Activated naive CD8-positive, alpha-beta T cell treated with anti-CD3 and anti-CD28 coated beads, Interleukin-2, amount 10 ng/mL, durations not matched to agents 7 days and 5 days (primary cell): ENCODE results near the gene DHRSX. TPM values are rescaled to one million over a fixed set of nuclear protein-coding genes. Genes with fewer than 3 reads are reported as not detected.

ENCODE experiments used
- ATAC-seq: fragments of 150-1000 bp; cut with Tn5 transposase; one replicate; pipeline ENCODE4 v1.10.0; 2021; ENCODE audit warnings: low read depth, moderate library complexity
- POLR2A ChIA-PET: fragments of 350-600 bp; sonication (Branson Sonifier 250); formaldehyde crosslinking; loops from one replicate; lab custom pipeline; 2021; ENCODE audit warnings: antibody characterized with exemption; lab: Charles Lee
- DNase-seq: peaks from one replicate; pipeline ENCODE4 v3.0.0; 2021
- H3K27ac Mint-ChIP-seq: one replicate; pipeline ENCODE4 v1.8.0; 2022; ENCODE audit warnings: mild to moderate bottlenecking, mixed read lengths
- H3K27me3 Mint-ChIP-seq: one replicate; pipeline ENCODE4 v1.8.0; 2022; ENCODE audit warnings: mild to moderate bottlenecking, moderate library complexity, mixed read lengths
- H3K36me3 Mint-ChIP-seq: one replicate; pipeline ENCODE4 v1.8.0; 2021; ENCODE audit warnings: mild to moderate bottlenecking, mixed read lengths
- H3K4me1 Mint-ChIP-seq: one replicate; pipeline ENCODE4 v1.8.0; 2021; ENCODE audit warnings: mixed read lengths
- H3K4me3 Mint-ChIP-seq: one replicate; pipeline ENCODE4 v1.8.0; 2022; ENCODE audit warnings: mild to moderate bottlenecking, moderate library complexity, mixed read lengths
- H3K9me3 Mint-ChIP-seq: one replicate; pipeline ENCODE4 v1.8.0; 2021; ENCODE audit warnings: mixed read lengths
- total RNA-seq, 2 experiments: library from RNA; stranded (reverse); gene quantifications; one replicate each; pipeline ENCODE4 v1.2.3, GENCODE V29; 2021

The DHRSX gene
- total RNA-seq, 2 experiments from 2014 or later: 17.0 to 18.1 TPM

DNA sequence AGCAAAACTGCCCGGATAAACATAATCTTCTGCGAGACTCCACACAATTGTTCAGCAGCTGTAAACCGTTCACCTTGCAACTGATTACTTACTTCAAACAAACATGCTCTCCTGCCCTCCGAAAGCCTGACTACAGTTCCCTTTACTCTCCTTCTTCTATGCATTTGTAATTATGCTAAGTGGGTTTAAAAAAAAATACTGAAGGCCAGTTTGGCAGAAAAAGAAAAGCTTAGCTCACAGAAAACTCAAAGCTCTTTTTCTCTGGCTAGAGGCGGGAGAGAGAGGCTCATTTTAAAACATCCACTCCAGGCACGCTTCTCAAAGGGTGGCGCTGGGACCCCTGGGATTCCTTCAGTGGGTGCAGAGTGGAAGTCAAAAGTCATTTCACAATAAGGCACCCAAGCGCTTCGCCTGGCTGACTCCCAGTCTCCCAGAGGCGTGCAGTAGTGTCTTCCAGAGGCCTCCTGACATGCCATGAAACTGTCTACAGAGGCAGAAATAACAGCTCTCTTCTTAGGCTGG lies 1.9 kb downstream of the DHRSX start:
- no peak for ATAC-seq
- Mint-ChIP-seq H3K27ac (peak overlapping the region; percentile 87), H3K36me3 (no peaks in the 10 kb centered on the region), H3K4me1 (peaks cover 26% of the 10 kb centered on the region), H3K27me3 (no peaks in the 10 kb centered on the region), H3K4me3 (peak overlapping the region; percentile 84), H3K9me3 (no peaks in the 10 kb centered on the region)
- POLR2A ChIA-PET: no interaction called here
- no peak for DNase-seq

DNA sequence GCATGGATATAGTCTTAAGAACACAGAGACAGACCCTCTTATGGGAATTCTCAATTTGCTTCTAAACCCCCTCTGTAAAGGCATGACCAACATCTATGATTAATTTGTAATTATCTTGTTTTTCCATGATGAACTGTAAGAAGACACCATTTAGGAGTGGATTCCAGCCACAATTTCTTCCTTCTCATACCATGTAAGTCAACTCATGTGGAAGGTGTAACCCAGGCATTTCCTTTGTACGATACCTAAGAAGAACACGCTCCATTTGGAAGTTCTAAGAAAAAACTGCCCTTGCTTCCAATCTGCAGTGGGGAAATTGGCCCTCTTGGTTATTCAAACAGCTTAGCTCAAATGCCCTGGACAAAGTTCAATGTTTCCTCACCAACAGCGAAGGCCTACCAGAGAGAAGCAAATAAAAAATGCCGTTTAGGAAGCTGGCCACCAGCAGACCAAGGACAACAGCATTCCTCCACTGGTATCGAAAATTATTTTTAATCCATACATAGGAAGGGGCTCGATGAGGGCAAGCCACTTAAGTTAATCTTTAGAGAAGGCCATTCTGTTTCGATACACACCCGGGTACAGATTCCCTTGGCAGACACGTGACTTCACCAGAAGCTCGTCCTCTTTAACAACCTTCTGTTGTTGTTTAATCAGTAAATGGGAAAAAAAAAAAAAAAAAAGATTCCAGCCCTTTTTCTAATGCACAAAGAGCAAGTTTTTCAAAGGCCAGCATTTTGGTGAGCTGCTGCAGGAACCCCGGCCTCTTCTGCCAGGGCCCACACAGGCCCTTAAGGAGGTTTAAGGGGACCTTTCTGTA lies 2.6 kb downstream of the DHRSX start:
- no peak for DNase-seq
- H3K4me3 Mint-ChIP-seq: peak overlapping the region; percentile 84
- no peaks in the 10 kb centered on the region for H3K9me3 Mint-ChIP-seq
- no peaks in the 10 kb centered on the region for H3K27me3 Mint-ChIP-seq
- POLR2A ChIA-PET: no interaction called here
- peak overlapping the region; percentile 87 for H3K27ac Mint-ChIP-seq
- ATAC-seq: no peak
- H3K4me1 Mint-ChIP-seq: peaks cover 26% of the 10 kb centered on the region
- H3K36me3 Mint-ChIP-seq: no peaks in the 10 kb centered on the region

DNA sequence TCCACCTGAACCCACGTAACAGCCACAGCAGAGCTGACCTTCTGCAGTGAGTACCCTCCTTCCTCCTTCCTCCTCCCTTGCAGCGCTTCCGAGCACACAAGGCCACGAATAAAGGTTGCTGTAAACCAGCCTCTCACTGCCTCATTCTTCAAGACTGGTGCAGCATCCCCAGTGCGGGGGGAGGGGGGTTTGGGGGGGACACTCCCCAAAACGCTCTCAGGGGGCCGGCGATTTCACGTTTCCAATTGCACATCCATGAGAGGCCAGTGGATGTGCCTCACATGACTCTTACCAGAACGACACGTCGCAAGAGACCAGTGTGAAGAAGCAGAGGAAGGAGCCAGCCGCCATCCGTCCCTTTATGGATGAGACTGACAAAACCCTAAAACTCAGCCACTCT lies 5.2 kb downstream of the DHRSX start:
- H3K27me3 Mint-ChIP-seq: no peaks in the 10 kb centered on the region
- no peaks in the 10 kb centered on the region for H3K9me3 Mint-ChIP-seq
- ATAC-seq: no peak
- H3K27ac Mint-ChIP-seq: no peak overlapping the region
- POLR2A ChIA-PET: no interaction called here
- no peak overlapping the region for H3K4me3 Mint-ChIP-seq
- DNase-seq: no peak
- H3K4me1 Mint-ChIP-seq: peaks cover 26% of the 10 kb centered on the region
- no peaks in the 10 kb centered on the region for H3K36me3 Mint-ChIP-seq

GRCh38 chrX:2492531-2493218 lies 8.1 kb downstream of the DHRSX start:
- H3K36me3 Mint-ChIP-seq: no peaks in the 10 kb centered on the region
- H3K27me3 Mint-ChIP-seq: no peaks in the 10 kb centered on the region

GRCh38 chrX:2490634-2491033 lies 10.1 kb downstream of the DHRSX start:
- POLR2A ChIA-PET: no interaction called here

More at GRCh38 chrX:2492531-2493218, 8.1 kb downstream of the DHRSX start:
- Mint-ChIP-seq H3K9me3 (no peaks in the 10 kb centered on the region), H3K4me3 (no peak overlapping the region), H3K27ac (no peak overlapping the region), H3K4me1 (peaks cover 8% of the 10 kb centered on the region)
- DNase-seq (no peak), ATAC-seq (no peak)
- POLR2A ChIA-PET: no interaction called here

DNA sequence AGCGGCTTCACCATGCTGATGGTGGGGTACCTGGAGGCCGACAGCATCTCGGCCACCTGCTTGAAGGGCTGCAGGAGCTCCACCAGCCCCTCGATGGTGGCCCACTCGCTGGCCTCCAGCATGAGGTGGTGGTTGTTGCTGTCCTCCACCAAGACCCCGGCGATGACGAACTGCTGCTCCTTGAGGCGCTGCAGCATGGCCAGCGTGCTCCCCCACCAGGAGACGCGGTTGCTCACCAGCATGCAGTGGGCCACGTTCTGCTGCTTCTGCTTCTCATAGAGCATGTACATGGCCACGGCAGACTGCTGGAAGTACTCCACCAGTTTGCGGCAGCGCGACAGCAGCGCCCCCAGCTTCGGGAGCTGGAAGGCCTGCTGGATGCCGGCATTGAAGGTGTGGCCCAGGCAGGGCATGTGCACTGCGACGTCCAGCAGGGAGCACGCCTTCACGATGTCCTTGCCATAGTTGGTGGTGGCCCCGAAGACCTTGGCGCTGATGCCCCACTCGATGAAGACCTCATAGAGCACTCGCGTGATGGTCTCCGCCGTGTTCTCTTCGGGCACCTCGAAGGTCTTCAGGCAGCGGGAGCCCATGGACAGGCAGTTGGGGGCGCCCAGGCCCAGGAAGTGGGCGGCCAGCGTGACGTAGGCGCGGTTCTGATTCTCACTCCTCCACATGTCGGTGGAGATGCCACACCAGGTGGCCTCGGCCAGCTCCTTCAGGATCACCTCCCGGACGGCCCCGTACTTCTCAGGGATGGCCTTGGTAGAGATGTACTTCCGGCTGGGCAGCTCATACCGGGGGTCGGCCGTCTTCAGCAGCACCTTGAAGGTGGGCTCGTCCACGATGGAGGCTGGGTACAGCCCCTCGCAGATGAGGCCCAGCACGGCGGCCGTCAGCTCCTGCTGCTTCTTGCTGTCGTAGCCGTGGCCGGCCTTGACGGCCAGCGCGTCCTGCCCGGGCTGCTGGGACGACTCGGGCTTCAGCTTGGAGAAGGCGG lies 11.0 kb downstream of the DHRSX start:
- Mint-ChIP-seq H3K9me3 (no peaks in the 10 kb centered on the region), H3K27me3 (no peaks in the 10 kb centered on the region), H3K4me3 (no peak overlapping the region), H3K27ac (no peak overlapping the region), H3K36me3 (peaks cover 2% of the 10 kb centered on the region), H3K4me1 (no peaks in the 10 kb centered on the region)
- DNase-seq: no peak
- ATAC-seq: no peak
- POLR2A ChIA-PET: no interaction called here

More at GRCh38 chrX:2490634-2491033, 10.1 kb downstream of the DHRSX start:
- ATAC-seq (no peak), DNase-seq (no peak)
- H3K4me1 Mint-ChIP-seq: peaks cover 1% of the 10 kb centered on the region
- no peak overlapping the region for H3K4me3 Mint-ChIP-seq
- H3K36me3 Mint-ChIP-seq: peaks cover 2% of the 10 kb centered on the region
- H3K27ac Mint-ChIP-seq: no peak overlapping the region
- H3K27me3 Mint-ChIP-seq: no peaks in the 10 kb centered on the region
- H3K9me3 Mint-ChIP-seq: no peaks in the 10 kb centered on the region

DNA sequence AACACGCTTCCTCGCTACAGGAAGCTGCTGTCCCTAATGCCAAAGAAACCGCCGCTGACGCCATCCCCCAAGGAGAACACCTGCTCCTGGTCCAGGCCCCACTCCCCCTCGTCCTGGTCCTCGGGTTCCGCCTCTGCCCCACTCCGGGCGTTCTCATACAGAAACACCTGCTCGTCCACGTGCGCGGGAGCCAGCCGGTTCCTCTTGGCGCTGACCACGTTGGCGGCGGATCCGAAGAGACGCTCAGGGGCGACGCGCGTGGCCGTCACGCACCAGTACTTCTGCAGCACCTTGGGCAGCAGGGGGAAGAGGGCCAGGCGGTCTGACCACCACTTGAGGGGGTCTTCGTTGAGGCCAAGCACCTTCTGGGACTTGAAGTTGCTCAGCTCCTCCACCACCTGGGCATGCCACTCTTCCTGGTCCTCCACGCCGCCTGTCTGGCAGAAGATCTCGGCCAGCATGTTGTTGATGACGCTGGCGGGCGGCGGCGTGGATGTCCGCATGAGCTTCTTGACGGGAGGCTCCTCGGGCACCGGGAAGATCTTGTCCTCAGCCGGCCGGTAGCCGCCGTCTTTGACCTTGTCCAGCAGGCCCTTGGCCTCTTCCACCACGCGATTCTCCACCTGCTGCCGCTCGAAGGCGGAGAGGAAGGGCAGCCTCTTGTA lies 12.0 kb downstream of the DHRSX start:
- POLR2A ChIA-PET: no interaction called here
- ATAC-seq (no peak), DNase-seq (no peak)
- Mint-ChIP-seq H3K9me3 (no peaks in the 10 kb centered on the region), H3K36me3 (peaks cover 2% of the 10 kb centered on the region), H3K27me3 (no peaks in the 10 kb centered on the region), H3K4me1 (no peaks in the 10 kb centered on the region), H3K27ac (no peak overlapping the region), H3K4me3 (no peak overlapping the region)

DNA sequence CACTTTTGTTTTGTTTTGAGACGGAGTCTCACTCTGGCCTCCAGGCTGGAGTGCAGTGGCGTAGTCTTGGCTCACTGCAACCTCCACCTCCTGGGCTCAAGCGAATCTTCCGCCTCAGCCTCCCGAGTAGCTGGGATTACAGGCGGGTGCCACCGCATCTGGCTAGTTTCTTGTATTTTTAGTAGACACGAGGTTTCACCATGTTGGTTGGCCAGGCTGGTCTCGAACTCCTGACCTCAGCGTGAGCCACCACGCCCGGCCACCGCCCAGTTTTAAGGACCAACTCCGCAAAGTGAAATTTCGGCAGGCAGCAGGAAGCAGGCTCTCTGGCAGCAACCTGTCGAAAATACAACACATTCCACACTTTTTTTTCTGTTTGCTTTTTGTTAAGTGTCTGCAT lies 13.4 kb downstream of the DHRSX start:
- Mint-ChIP-seq H3K27me3 (no peaks in the 10 kb centered on the region), H3K4me1 (no peaks in the 10 kb centered on the region), H3K9me3 (no peaks in the 10 kb centered on the region), H3K27ac (no peak overlapping the region), H3K4me3 (no peak overlapping the region), H3K36me3 (peaks cover 4% of the 10 kb centered on the region)
- DNase-seq: no peak
- POLR2A ChIA-PET: no interaction called here
- no peak for ATAC-seq

DNA sequence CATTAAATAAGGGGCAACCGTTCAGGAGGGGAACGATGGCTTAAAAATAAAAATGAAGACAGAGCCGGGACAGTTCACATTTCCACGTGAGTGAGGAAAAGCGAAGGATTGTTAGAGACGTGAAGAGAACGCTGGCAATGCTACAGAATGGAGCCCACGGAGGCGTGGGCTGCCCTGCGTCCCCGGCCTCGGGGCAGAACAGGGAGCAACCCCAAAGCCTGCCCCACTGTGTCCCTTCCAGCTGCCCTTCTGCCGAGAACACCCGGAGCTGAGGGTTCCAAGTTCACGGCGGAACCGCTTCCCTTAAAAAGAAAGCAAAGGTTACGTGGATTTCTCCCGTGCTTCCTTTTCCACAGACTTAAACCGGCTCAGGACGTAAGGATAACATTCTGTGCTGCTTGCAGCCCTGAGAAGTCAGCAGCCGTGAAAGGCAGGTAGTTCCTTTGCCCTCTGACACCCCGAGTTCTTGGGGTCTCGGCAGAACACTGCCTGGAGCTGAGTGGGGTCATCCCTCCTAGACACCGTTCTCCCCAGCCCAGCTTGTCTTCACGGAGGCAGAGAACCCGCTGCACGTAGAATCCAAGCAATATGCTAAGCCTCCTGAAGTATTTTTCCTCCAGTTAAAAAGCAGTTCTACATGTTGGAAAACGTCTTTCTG lies 14.2 kb downstream of the DHRSX start:
- no peak overlapping the region for H3K27ac Mint-ChIP-seq
- H3K36me3 Mint-ChIP-seq: peaks cover 4% of the 10 kb centered on the region
- no peaks in the 10 kb centered on the region for H3K4me1 Mint-ChIP-seq
- ATAC-seq (no peak), DNase-seq (no peak)
- no peak overlapping the region for H3K4me3 Mint-ChIP-seq
- POLR2A ChIA-PET: no interaction called here
- H3K9me3 Mint-ChIP-seq: no peaks in the 10 kb centered on the region
- no peaks in the 10 kb centered on the region for H3K27me3 Mint-ChIP-seq

GRCh38 chrX:2485789-2486345 lies 14.9 kb downstream of the DHRSX start:
- H3K4me3 Mint-ChIP-seq: no peak overlapping the region
- H3K27ac Mint-ChIP-seq: no peak overlapping the region
- POLR2A ChIA-PET: no interaction called here
- no peak for DNase-seq
- no peaks in the 10 kb centered on the region for H3K4me1 Mint-ChIP-seq
- no peak for ATAC-seq
- H3K9me3 Mint-ChIP-seq: no peaks in the 10 kb centered on the region
- no peaks in the 10 kb centered on the region for H3K27me3 Mint-ChIP-seq
- peaks cover 5% of the 10 kb centered on the region for H3K36me3 Mint-ChIP-seq

DNA sequence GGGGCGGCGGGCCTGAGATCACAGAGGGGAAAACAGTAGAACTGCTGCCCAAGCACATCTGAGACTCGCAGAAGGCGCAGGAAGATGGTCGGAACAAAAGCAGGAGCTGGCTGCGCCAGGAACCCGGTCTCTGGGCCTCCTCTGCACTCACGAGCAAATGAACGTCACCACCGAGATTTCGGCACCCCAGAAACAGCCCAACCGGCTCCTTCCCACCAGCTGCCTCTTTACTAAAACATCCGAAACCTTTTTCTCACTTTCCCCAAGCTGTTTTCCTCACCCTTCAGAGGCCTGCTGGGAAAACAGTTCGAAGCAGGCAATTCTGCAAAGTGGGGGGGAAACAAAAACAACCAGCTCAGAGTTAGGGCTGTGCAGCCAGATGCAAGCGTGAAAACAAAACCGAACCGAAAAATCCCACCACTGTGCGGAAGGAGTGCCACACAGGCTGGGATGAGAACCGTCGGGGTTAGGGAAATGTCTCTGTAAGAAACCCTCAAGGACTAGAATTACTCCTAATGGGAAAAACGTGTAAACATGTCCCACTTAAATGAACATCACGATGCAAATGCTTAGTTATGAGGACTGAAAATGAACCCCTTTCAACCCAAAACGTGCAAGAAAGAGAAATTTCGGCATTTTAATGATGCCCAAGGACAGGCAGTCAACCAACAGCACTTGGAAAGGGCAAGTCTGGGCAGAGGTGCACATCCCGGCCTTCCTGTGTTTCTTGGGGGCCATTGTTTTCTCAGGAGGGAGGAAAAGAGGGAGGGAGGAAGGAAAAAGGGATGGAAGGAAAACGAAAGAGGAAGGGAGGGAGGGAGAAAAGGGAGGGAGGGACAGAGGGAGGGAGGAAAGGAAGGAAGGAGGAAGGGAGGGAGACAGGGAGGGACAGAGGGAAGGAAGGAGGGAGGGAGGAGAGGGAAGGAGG lies 15.8 kb downstream of the DHRSX start:
- Mint-ChIP-seq H3K4me3 (no peak overlapping the region), H3K27me3 (no peaks in the 10 kb centered on the region), H3K36me3 (peaks cover 9% of the 10 kb centered on the region), H3K9me3 (peaks cover 3% of the 10 kb centered on the region), H3K4me1 (no peaks in the 10 kb centered on the region), H3K27ac (peak overlapping the region; percentile 46)
- POLR2A ChIA-PET: no interaction called here
- no peak for DNase-seq
- no peak for ATAC-seq
